ENCODE measurements around the gene RALB. TPM values are rescaled to one million over a fixed set of nuclear protein-coding genes. Genes with fewer than 3 reads are reported as not detected.
A peak's percentile ranks its signal among the peaks of the same experiment; 100 is the strongest.

The RALB gene
- total and polyA plus RNA-seq, 2 of the 8 experiments (the other 6 are each of a cell fraction or from before 2014, with no cell fraction given), result 12.0 to 16.6 TPM

- Histone ChIP-seq H3K18ac (ENCODE audit: extremely low read depth, low read length) (no peak overlapping the region), H3K27ac (ENCODE audit: low read depth, low read length) (no peak overlapping the region), H4K20me1 (replicated peaks in 1 of 2; ENCODE audit: control insufficient read depth in 1 of 2, insufficient read depth in 2 of 2, low read length in 2 of 2) (peaks cover 0 to 4% of the 10 kb centered on the region in 2 experiments), H3K23ac (ENCODE audit: insufficient read length) (no peak overlapping the region), H2AFZ (ENCODE audit: low read length) (no peak overlapping the region), H3K4me1 (replicated peaks in 1 of 4; ENCODE audit: control insufficient read depth in 3 of 4, insufficient read depth in 4 of 4, low read length in 3 of 4) (peaks cover 0 to 3% (median under 1%) of the 10 kb centered on the region in 4 experiments; a peak in 4 of 7 replicates), H3K4ac (replicated peaks; ENCODE audit: insufficient read length, low read depth, low read length) (peak overlapping the region; percentile 84), H2BK15ac (ENCODE audit: low read length) (no peak overlapping the region), H3K9me3 (ENCODE audit: insufficient read depth in 2 of 2, low read depth in 1 of 2, low read length in 1 of 2) (no peaks in the 10 kb centered on the region), H3K79me2 (ENCODE audit: control insufficient read depth in 1 of 2, insufficient read depth in 2 of 2, low read length in 2 of 2) (no peaks in the 10 kb centered on the region), H2BK12ac (ENCODE audit: low read depth, low read length) (peak overlapping the region; percentile 9; the same call in 1 of the 2 replicates), H3K14ac (ENCODE audit: insufficient read length) (no peak overlapping the region), H3K79me1 (ENCODE audit: low read depth, low read length) (no peaks in the 10 kb centered on the region), H3K27me3 (replicated peaks in 1 of 4; ENCODE audit: control insufficient read depth in 3 of 4, extremely low read depth in 1 of 4, insufficient read depth in 3 of 4, low read length in 3 of 4) (peaks cover 4 to 47% (median 38%) of the 10 kb centered on the region in 4 experiments), H3K9ac (replicated peaks in 1 of 4; ENCODE audit: extremely low read depth in 1 of 4, low read depth in 3 of 4, low read length in 3 of 4) (no peak overlapping the region), H2BK5ac (ENCODE audit: low read depth, low read length) (no peak overlapping the region), H3K36me3 (ENCODE audit: control insufficient read depth in 2 of 4, insufficient read depth in 4 of 4, low read length in 3 of 4) (no peaks in the 10 kb centered on the region), H4K91ac (replicated peaks; ENCODE audit: insufficient read length, low read length) (no peak overlapping the region), H3K4me3 (ENCODE audit: extremely low read depth in 1 of 4, insufficient read depth in 2 of 4, low read depth in 3 of 4, low read length in 4 of 4) (no peak overlapping the region), H3K23me2 (ENCODE audit: low read depth, low read length) (no peaks in the 10 kb centered on the region), H3K56ac (replicated peaks; ENCODE audit: insufficient read length, low read depth, low read length) (no peak overlapping the region), H2BK120ac (replicated peaks; ENCODE audit: low read depth, low read length) (no peak overlapping the region), H4K5ac (ENCODE audit: insufficient read length, low read depth, low read length) (no peak overlapping the region), H2BK20ac (ENCODE audit: low read length) (no peak overlapping the region), H3K4me2 (ENCODE audit: insufficient read depth in 1 of 2, low read depth in 2 of 2, low read length in 2 of 2) (no peak overlapping the region), H4K8ac (ENCODE audit: extremely low read depth, insufficient read depth, low read length) (peak overlapping the region; percentile 72; the same call in 1 of the 2 replicates), H2AK5ac (ENCODE audit: low read depth, low read length) (no peak overlapping the region)
- ChIA-PET POLR2A (ENCODE audit: partially characterized antibody) (interaction anchor here (1.2 kb wide), 1 partner anchor 13 kb away, joined by 3 read pairs; no protein-coding TSS in a partner anchor), CTCF (ENCODE audit: partially characterized antibody) (interaction anchor here (1.2 to 4.7 kb wide), 12 partner anchors 9 to 354 kb away, joined by 3 to 48 read pairs (median 6); no protein-coding TSS in a partner anchor)
- FAIRE-seq (no peak), DNase-seq (ENCODE audit: low read depth in 1 of 2, low spot score in 2 of 2) (no peak)
- TF ChIP-seq RAD21 (IDR thresholded peaks at IDR 0.05 in 1 of 2, conservative IDR thresholded peaks at IDR 0.05 in 1 of 2; ENCODE audit: low read depth in 2 of 2, low read length in 2 of 2), result no peak
- TF ChIP-seq ZNF274 (IDR thresholded peaks at IDR 0.05; ENCODE audit: borderline replicate concordance, extremely low read depth, low read length), result no peak
- TF ChIP-seq SIRT6 (IDR thresholded peaks at IDR 0.05; ENCODE audit: low read length), result no peak
- no peak for TF ChIP-seq TCF12 (IDR thresholded peaks at IDR 0.05; ENCODE audit: low read depth, low read length)
- no peak for TF ChIP-seq JUN (IDR thresholded peaks at IDR 0.05; ENCODE audit: low read depth, low read length)
- TF ChIP-seq RFX5 (IDR thresholded peaks at IDR 0.05; ENCODE audit: borderline replicate concordance, low read depth, low read length), result no peak
- TF ChIP-seq YY1 (IDR thresholded peaks at IDR 0.05; ENCODE audit: low read depth, low read length), result no peak
- WGBS, 2 experiments (ENCODE audit: extremely low coverage in 1 of 2, insufficient coverage in 1 of 2, insufficient read length in 1 of 2, insufficient replicate concordance in 2 of 2, low coverage in 1 of 2, low lambda C conversion rate in 2 of 2, missing lambda C conversion rate in 1 of 2), result 84% methylated on average over 17 of the region's 17 CpGs; no CpG with 5 or more reads in 1 of the 2 experiments
Observed at GRCh38 chr2:120315367-120316033, 62.8 kb downstream of the RALB start.
